Thyroid gland (tissue), 4 donors: Measurements from ENCODE around the gene OSBPL8.
"Not testable (repeated sequence)": the region's sequence is repeated elsewhere in the genome, so short reads cannot be mapped to it uniquely, and the experiment has no call there.

Source experiments
- POLR2A ChIP-seq, 2 donors: fragments of 450-650 bp; IDR thresholded peaks; one replicate each; pipeline ENCODE4 v1.6.1; 2017; ENCODE audit warnings: antibody characterized with exemption in 2 of 2, mild to moderate bottlenecking in 2 of 2, moderate library complexity in 1 of 2
- TF ChIP-seq, protein P1 (sequence below), 6 experiments: fragments of 200-600 bp in 3 of 6; fragments of 450-650 bp in 3 of 6; sonication (generic) in 3 of 6; IDR thresholded peaks; one replicate each; pipeline ENCODE4 v1.5.1; 2016 to 2019; ENCODE audit warnings: antibody characterized with exemption in 6 of 6, mild to moderate bottlenecking in 2 of 6, inconsistent platforms in 1 of 6, moderate library complexity in 1 of 6

DNA sequence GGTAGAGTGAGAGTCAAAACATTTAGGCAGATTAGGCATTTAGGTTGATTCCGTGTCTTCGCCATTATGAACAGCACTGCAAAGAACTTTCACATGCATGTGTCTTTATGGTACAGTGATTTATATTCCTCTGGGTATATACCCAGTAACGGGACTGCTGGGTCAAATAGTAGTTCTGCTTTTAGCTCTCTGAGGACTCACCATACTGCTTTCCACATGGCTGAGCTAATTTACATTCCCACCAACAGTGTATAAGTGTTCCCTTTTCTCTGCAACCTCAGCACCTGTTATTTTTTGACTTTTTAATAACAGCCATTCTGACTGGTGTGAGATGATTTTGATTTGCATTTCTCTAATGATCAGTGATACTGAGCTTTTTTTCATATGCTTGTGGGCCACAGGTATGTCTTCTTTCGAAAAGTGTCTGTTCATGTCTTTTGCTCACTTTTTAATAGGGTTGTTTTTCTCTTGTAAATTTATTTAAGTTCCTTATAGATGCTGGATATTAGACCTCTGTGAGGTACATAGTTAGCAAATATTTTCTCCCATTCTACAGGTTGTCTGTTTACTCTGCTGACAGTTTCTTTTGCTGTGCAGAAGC, 48.4 kb downstream of the OSBPL8 start:
- TF ChIP-seq, protein P1, sequence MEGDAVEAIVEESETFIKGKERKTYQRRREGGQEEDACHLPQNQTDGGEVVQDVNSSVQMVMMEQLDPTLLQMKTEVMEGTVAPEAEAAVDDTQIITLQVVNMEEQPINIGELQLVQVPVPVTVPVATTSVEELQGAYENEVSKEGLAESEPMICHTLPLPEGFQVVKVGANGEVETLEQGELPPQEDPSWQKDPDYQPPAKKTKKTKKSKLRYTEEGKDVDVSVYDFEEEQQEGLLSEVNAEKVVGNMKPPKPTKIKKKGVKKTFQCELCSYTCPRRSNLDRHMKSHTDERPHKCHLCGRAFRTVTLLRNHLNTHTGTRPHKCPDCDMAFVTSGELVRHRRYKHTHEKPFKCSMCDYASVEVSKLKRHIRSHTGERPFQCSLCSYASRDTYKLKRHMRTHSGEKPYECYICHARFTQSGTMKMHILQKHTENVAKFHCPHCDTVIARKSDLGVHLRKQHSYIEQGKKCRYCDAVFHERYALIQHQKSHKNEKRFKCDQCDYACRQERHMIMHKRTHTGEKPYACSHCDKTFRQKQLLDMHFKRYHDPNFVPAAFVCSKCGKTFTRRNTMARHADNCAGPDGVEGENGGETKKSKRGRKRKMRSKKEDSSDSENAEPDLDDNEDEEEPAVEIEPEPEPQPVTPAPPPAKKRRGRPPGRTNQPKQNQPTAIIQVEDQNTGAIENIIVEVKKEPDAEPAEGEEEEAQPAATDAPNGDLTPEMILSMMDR (IDR thresholded peaks at IDR 0.05) = not testable (repeated sequence)
- not testable (repeated sequence) for TF ChIP-seq POLR2A (IDR thresholded peaks at IDR 0.05)
